ENCODE data around the gene KRT80.
A peak's percentile ranks its signal among the peaks of the same experiment; 100 is the strongest.

KRT80 gene

DNA sequence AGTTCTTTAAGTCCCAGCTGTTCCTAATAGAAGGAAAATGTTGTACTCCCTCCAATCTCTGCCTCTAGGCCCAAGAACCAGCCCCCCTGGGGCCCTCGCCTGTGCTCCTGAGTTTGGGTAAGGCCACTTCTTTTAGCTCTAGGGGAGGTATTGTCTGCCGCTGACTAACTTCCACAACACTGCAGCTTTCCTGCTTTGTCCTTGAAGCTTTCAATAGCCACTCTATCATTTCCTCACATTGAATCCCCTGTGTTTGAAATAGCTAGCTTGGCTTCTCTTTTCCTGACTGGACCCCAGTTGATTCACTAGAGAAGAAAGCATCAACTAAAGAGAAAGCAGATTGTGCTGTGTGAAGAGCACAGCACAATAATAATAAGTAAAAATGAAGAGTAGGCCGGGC, 28.8 kb downstream of the KRT80 start:
- TF ChIP-seq, protein P1, sequence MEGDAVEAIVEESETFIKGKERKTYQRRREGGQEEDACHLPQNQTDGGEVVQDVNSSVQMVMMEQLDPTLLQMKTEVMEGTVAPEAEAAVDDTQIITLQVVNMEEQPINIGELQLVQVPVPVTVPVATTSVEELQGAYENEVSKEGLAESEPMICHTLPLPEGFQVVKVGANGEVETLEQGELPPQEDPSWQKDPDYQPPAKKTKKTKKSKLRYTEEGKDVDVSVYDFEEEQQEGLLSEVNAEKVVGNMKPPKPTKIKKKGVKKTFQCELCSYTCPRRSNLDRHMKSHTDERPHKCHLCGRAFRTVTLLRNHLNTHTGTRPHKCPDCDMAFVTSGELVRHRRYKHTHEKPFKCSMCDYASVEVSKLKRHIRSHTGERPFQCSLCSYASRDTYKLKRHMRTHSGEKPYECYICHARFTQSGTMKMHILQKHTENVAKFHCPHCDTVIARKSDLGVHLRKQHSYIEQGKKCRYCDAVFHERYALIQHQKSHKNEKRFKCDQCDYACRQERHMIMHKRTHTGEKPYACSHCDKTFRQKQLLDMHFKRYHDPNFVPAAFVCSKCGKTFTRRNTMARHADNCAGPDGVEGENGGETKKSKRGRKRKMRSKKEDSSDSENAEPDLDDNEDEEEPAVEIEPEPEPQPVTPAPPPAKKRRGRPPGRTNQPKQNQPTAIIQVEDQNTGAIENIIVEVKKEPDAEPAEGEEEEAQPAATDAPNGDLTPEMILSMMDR (IDR thresholded peaks at IDR 0.05; ENCODE audit: low read length, missing control alignments) = no peak
- no peak for DNase-seq (ENCODE audit: low read depth)

DNA sequence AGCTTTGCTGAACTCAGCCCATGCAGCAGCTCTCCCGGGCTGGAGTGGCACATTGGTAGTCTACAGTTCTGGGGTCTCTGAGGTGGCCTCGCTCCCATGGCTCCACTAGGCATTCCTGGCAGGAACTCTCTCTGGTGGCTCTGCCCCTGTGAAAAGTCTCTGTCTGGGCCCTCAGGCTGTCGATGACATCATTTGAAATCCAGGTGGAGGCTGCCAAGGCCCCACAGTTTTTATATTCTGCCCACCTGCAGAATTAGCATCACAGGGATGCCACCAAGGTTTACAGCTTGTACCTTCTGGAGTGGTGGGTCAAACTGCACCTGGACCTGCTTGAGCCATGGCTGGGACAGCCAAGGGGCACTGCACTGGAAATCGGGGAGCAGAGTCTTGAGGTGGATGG, 31.6 kb downstream of the KRT80 start:
- H3K4me3 ChIP-seq (replicated peaks; ENCODE audit: low read depth, low read length) = no peak overlapping the region
- TF ChIP-seq, protein P1 (IDR thresholded peaks at IDR 0.05; ENCODE audit: low read length, missing control alignments) = no peak
- DNase-seq (ENCODE audit: low read depth) = no peak

More for the DNA sequence above, 28.8 kb downstream of the KRT80 start:
- H3K4me3 ChIP-seq (replicated peaks; ENCODE audit: low read depth, low read length) = no peak overlapping the region

DNA sequence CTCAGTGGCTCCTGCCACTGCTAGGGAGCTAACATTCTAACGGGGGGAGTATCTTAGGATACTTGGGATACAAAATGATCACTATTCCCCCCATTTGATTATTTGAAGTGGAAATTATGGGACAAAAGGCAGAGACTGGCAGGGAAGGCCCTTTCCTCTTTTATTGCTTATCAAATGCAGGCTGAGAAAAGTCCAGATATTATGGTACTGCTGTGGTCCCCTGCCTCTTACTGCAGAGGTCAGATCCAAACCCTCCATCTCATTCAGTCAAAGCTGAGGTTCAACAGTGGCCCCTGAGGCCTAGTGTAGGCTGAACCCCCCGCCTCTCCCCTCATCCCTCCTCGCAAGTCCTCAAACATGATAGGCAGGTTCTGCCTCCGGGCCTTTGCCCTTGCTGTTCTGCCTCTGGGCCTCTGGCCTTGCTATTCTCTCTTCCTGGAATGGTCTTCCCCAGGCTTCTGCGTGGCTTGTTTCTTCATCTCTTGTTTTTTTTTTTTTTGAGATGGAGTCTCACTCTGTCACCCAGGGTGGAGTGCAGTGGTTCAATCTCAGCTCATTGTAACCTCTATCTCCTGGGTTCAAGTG, 34.2 kb downstream of the KRT80 start:
- TF ChIP-seq, protein P1 (IDR thresholded peaks at IDR 0.05; ENCODE audit: low read length, missing control alignments) = no peak
- H3K4me3 ChIP-seq (replicated peaks; ENCODE audit: low read depth, low read length) = no peak overlapping the region
- no peak for DNase-seq (ENCODE audit: low read depth)

DNA sequence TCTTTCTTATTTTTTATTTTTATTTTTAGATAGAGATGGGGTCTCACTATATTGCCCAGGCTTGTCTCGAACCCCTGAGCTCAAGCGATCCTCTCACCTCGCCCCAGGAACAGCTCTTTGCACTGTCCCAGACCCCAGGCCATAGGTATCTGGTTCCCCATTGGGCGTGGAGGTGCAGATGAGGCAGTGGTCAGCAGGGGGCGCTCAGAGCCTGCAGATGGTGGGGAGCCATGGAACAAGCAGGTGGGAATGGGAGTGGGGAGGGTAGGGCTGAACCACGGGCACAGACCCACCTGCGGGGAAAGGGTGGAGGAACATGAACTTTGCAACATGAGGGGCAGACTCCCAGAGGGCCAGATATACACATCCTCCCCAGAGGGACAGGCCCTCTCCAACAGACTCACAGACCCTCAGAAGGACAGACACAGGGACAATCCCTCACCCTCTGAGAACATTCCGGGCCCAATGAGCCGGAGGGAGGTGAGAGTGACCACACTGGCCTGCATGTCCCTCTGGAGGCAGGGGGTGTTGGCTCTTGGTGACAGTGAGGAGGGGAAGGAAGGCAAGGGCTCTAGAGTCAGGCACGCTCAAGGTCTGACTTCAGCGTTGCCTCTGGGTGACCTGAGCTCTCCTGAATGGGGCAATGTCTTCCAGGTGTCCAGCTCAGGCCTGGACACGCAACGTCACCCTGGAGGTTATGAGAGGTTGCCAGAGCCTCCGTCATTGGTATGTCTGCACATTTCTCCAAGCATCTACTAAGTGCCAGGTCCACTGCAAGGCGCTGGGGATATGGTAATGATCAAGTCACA, 34.9 kb downstream of the KRT80 start:
- peak; percentile 62 for DNase-seq (ENCODE audit: low read depth)
- TF ChIP-seq, protein P1 (IDR thresholded peaks at IDR 0.05; ENCODE audit: low read length, missing control alignments) = peak; percentile 93
- H3K4me3 ChIP-seq (replicated peaks; ENCODE audit: low read depth, low read length) = no peak overlapping the region

DNA sequence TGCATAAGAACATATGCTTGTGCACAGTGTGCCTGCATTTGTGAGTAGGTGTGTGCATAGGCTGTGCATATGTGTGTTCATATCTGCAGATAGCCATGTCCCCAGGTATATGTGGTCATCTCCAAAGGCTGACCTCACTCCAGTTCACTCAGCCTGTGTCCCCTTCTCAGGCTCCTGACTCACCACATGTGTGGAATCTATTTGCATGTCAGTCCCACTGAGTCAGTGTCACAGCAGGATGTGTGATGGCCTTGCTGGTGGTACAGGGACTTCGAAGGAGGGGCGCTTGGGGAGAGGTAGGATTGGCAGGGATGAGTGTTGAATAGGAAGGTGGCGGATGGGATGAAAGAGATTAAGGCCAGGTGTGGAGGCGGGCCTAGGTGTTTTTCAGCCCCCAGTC, 35.5 kb downstream of the KRT80 start:
- no peak for DNase-seq (ENCODE audit: low read depth)
- TF ChIP-seq, protein P1 (IDR thresholded peaks at IDR 0.05; ENCODE audit: low read length, missing control alignments) = no peak
- no peak overlapping the region for H3K4me3 ChIP-seq (replicated peaks; ENCODE audit: low read depth, low read length)

DNA sequence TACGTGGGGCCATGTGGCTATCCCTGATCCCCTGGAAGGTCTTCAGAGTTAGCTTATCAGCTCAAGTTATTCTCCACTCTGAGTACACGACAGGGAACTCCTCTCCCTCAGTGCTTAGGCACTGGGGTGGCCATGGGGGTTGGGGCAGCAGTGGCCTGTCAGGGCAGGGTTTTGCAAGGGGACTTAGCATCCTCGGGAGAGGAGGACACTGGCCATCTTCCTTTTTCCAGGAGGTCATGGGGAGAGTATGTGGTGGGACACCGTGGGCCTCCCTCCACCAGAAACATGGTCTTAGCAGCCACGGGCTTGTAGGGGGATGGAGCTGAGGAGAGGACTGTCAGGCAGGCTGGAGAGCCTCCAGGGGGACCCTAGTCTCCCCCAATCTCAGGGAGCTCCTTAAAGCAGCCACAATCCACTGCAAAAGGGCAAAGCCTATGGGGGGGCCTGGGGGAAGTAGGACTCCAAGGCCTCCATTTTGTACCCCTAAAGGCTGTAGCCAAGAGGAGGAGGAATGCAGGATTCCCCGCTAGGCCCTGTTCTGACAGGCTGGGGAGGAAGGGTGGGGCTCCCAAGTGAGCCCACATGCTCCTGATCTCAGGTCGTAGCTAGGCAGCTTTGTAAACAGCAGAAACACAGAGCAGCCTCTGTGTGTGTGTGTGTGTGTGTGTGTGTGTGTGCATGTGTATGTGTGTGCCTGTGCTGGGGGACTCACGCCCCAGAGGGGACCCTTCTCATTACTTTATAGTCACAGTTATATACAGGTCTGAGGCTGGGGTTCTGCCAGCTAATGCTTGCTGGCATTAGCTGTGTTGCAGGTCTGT, 36.6 kb downstream of the KRT80 start:
- peak; percentile 48 for DNase-seq (ENCODE audit: low read depth)
- no peak overlapping the region for H3K4me3 ChIP-seq (replicated peaks; ENCODE audit: low read depth, low read length)
- TF ChIP-seq, protein P1 (IDR thresholded peaks at IDR 0.05; ENCODE audit: low read length, missing control alignments) = no peak
